SK-N-SH (cell line): ENCODE results near the gene DCAF11.

Experiments used
- CHD2 ChIP-seq: fragments of 150-350 bp; IDR thresholded peaks from 2 replicates; pipeline ENCODE4 v1.6.1; 2018; ENCODE audit warnings: low read length; ENCODE audit not compliant: partially characterized antibody
- ELF1 ChIP-seq: IDR thresholded peaks from 2 replicates; pipeline ENCODE4 v1.4.0; 2012
- GABPA ChIP-seq: IDR thresholded peaks from 2 replicates; pipeline ENCODE4 v1.4.0; 2012; ENCODE audit warnings: low read depth, mild to moderate bottlenecking
- JUND ChIP-seq: IDR thresholded peaks from 2 replicates; pipeline ENCODE4 v1.4.0; 2012
- MXI1 ChIP-seq: IDR thresholded peaks from 2 replicates; pipeline ENCODE4 v1.6.1; 2012; ENCODE audit warnings: mild to moderate bottlenecking, low read depth, low read length, improper control_type of control experiment
- POLR2AphosphoS5 ChIP-seq: IDR thresholded peaks from 2 replicates; pipeline ENCODE4 v1.6.1; 2012; ENCODE audit warnings: low read depth, low read length
- RAD21 ChIP-seq: IDR thresholded peaks from 2 replicates; pipeline ENCODE4 v1.6.1; 2012; ENCODE audit warnings: mild to moderate bottlenecking, low read length
- SIN3A ChIP-seq: IDR thresholded peaks from 2 replicates; pipeline ENCODE4 v1.6.1; 2012; ENCODE audit warnings: low read depth, mild to moderate bottlenecking, low read length, moderate library complexity, borderline replicate concordance
- TAF1 ChIP-seq: IDR thresholded peaks from 2 replicates; pipeline ENCODE4 v1.6.1; 2012; ENCODE audit warnings: low read depth, mild to moderate bottlenecking, low read length, moderate library complexity, borderline replicate concordance
- TF ChIP-seq, protein P1 (sequence below): fragments of 200-600 bp; sonication (generic); IDR thresholded peaks from 2 replicates; pipeline ENCODE4 v1.6.1; 2017; ENCODE audit warnings: antibody characterized with exemption, mild to moderate bottlenecking, moderate library complexity
- TF ChIP-seq, protein P2 (sequence below): IDR thresholded peaks from 2 replicates; pipeline ENCODE4 v1.4.0; 2012; ENCODE audit warnings: low read depth, borderline replicate concordance
- TF ChIP-seq, protein P3 (sequence below): fragments of 150-350 bp; IDR thresholded peaks from 2 replicates; pipeline ENCODE4 v1.6.1; 2016; ENCODE audit warnings: mild to moderate bottlenecking, low read depth, low read length

DNA sequence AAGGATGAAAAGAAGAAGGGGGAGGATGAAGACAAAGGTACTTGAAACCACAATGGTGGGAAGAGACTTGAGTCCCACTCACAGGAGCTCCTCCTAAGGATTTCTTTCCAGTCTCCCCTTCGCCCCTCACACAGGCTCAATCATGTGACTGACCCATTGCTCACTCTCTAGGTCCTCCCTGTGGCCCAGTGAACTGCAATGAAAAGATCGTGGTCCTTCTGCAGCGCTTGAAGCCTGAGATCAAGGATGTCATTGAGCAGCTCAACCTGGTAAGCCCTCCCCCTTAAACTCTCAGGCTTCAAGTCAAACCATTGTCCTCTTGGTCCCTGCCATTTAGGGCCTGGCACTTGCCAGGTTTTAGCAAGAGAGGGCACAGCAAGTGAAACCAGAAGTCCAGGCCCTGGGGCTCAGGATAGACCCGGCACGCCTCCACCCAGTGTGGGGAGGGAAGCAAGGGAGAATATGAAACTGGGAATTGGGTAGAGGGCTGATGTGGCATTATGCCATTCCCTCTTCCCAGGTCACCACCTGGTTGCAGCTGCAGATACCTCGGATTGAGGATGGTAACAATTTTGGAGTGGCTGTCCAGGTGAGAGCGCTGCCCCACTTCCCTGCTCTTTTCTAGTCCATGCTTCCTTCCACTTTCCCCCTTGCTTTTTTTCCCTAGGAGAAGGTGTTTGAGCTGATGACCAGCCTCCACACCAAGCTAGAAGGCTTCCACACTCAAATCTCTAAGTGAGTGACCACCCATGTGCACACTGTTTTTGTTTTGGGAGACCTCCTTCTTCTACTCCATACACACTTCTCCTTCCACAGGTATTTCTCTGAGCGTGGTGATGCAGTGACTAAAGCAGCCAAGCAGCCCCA, 23.2 kb downstream of the DCAF11 start:
- TF ChIP-seq, protein P1, sequence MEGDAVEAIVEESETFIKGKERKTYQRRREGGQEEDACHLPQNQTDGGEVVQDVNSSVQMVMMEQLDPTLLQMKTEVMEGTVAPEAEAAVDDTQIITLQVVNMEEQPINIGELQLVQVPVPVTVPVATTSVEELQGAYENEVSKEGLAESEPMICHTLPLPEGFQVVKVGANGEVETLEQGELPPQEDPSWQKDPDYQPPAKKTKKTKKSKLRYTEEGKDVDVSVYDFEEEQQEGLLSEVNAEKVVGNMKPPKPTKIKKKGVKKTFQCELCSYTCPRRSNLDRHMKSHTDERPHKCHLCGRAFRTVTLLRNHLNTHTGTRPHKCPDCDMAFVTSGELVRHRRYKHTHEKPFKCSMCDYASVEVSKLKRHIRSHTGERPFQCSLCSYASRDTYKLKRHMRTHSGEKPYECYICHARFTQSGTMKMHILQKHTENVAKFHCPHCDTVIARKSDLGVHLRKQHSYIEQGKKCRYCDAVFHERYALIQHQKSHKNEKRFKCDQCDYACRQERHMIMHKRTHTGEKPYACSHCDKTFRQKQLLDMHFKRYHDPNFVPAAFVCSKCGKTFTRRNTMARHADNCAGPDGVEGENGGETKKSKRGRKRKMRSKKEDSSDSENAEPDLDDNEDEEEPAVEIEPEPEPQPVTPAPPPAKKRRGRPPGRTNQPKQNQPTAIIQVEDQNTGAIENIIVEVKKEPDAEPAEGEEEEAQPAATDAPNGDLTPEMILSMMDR, result no peak
- TF ChIP-seq MXI1 (no peak), POLR2AphosphoS5 (0 out of 2 replicates have a peak, but pooled peaks have one; percentile 14), GABPA (no peak), ELF1 (no peak), CHD2 (no peak), TAF1 (no peak), JUND (no peak), SIN3A (no peak), RAD21 (no peak)
- TF ChIP-seq, protein P2, sequence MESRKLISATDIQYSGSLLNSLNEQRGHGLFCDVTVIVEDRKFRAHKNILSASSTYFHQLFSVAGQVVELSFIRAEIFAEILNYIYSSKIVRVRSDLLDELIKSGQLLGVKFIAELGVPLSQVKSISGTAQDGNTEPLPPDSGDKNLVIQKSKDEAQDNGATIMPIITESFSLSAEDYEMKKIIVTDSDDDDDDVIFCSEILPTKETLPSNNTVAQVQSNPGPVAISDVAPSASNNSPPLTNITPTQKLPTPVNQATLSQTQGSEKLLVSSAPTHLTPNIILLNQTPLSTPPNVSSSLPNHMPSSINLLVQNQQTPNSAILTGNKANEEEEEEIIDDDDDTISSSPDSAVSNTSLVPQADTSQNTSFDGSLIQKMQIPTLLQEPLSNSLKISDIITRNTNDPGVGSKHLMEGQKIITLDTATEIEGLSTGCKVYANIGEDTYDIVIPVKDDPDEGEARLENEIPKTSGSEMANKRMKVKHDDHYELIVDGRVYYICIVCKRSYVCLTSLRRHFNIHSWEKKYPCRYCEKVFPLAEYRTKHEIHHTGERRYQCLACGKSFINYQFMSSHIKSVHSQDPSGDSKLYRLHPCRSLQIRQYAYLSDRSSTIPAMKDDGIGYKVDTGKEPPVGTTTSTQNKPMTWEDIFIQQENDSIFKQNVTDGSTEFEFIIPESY, result no peak
- TF ChIP-seq, protein P3, sequence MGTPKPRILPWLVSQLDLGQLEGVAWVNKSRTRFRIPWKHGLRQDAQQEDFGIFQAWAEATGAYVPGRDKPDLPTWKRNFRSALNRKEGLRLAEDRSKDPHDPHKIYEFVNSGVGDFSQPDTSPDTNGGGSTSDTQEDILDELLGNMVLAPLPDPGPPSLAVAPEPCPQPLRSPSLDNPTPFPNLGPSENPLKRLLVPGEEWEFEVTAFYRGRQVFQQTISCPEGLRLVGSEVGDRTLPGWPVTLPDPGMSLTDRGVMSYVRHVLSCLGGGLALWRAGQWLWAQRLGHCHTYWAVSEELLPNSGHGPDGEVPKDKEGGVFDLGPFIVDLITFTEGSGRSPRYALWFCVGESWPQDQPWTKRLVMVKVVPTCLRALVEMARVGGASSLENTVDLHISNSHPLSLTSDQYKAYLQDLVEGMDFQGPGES, result no peak
